Neural progenitor cell (in vitro differentiated cells): ENCODE results near the gene MAGI1. TPM values are rescaled to one million over a fixed set of nuclear protein-coding genes. Genes with fewer than 3 reads are reported as not detected.

Experiments used
- DNase-seq: peaks from one replicate; pipeline ENCODE4 v3.0.0-alpha.2; 2016; ENCODE audit warnings: low spot score
- H2AFZ ChIP-seq: fragments of 200-600 bp; sonication (generic); replicated peaks from 2 replicates; pipeline ENCODE4 v1.6.1; 2016; ENCODE audit warnings: antibody characterized with exemption
- H3F3A ChIP-seq: fragments of 200-600 bp; sonication (generic); 2 replicates; pipeline ENCODE4 v1.6.1; 2016; ENCODE audit warnings: antibody characterized with exemption, low read depth
- H3K27ac ChIP-seq: fragments of 200-600 bp; sonication (generic); 2 replicates; pipeline ENCODE4 v1.5.1; 2016; ENCODE audit warnings: mild to moderate bottlenecking
- H3K27me3 ChIP-seq: fragments of 200-600 bp; sonication (generic); 2 replicates; pipeline ENCODE4 v1.6.1; 2016; ENCODE audit warnings: mild to moderate bottlenecking, moderate library complexity
- H3K36me3 ChIP-seq: fragments of 200-600 bp; sonication (generic); 2 replicates; pipeline ENCODE4 v1.5.1; 2016
- H3K4me1 ChIP-seq: fragments of 200-600 bp; sonication (generic); 2 replicates; pipeline ENCODE4 v1.6.1; 2016; ENCODE audit warnings: mixed run types
- H3K4me2 ChIP-seq: fragments of 200-600 bp; sonication (generic); 2 replicates; pipeline ENCODE4 v1.6.1; 2016
- H3K4me3 ChIP-seq: fragments of 200-600 bp; sonication (generic); 2 replicates; pipeline ENCODE4 v1.5.1; 2016
- H3K79me2 ChIP-seq: fragments of 200-600 bp; sonication (generic); 2 replicates; pipeline ENCODE4 v1.6.1; 2016; ENCODE audit warnings: low read depth
- H3K9ac ChIP-seq: fragments of 200-600 bp; sonication (generic); 2 replicates; pipeline ENCODE4 v1.6.1; 2016
- H3K9me3 ChIP-seq: fragments of 200-600 bp; sonication (generic); 2 replicates; pipeline ENCODE4 v1.5.1; 2016; ENCODE audit warnings: low read depth
- H4K20me1 ChIP-seq: fragments of 200-600 bp; sonication (generic); 2 replicates; pipeline ENCODE4 v1.6.1; 2016; ENCODE audit warnings: low read depth
- H3K27ac Mint-ChIP-seq: 3 replicates; pipeline ENCODE4 v1.8.0; 2021; ENCODE audit warnings: mixed read lengths
- H3K27me3 Mint-ChIP-seq: 2 replicates; pipeline ENCODE4 v1.8.0; 2022; ENCODE audit warnings: low read depth, mild to moderate bottlenecking, inconsistent platforms, moderate library complexity, mixed read lengths; ENCODE audit not compliant: insufficient read depth
- H3K36me3 Mint-ChIP-seq: 3 replicates; pipeline ENCODE4 v1.8.0; 2021; ENCODE audit warnings: mixed read lengths
- H3K4me1 Mint-ChIP-seq: 3 replicates; pipeline ENCODE4 v1.8.0; 2021; ENCODE audit warnings: mixed read lengths
- H3K4me3 Mint-ChIP-seq: 3 replicates; pipeline ENCODE4 v1.8.0; 2021; ENCODE audit warnings: mild to moderate bottlenecking, moderate library complexity, mixed read lengths
- H3K9me3 Mint-ChIP-seq: 3 replicates; pipeline ENCODE4 v1.8.0; 2020; ENCODE audit warnings: mixed read lengths
- EZH2 ChIP-seq: fragments of 200-600 bp; sonication (generic); IDR thresholded peaks from 2 replicates; pipeline ENCODE4 v1.6.1; 2017; ENCODE audit warnings: antibody characterized with exemption, mild to moderate bottlenecking, moderate library complexity
- EZH2phosphoT487 ChIP-seq: fragments of 200-600 bp; sonication (generic); IDR thresholded peaks from 2 replicates; pipeline ENCODE4 v1.6.1; 2017; ENCODE audit warnings: antibody characterized with exemption
- total RNA-seq: library from RNA; depleted of rRNA; stranded (reverse); fragments of >200 nt; gene quantifications from 2 replicates; pipeline ENCODE4 v1.2.3, GENCODE V29; 2015; ENCODE audit warnings: low replicate concordance
- TF ChIP-seq, protein P1 (sequence below): fragments of 200-600 bp; sonication (generic); IDR thresholded peaks from 2 replicates; pipeline ENCODE4 v1.5.1; 2017; ENCODE audit warnings: antibody characterized with exemption, mild to moderate bottlenecking

Gene MAGI1
- total RNA-seq, 1 donor from 2014 or later, result 40.6 TPM

GRCh38 chr3:66004244-66004643 lies 34.5 kb downstream of the MAGI1 start:
- no peak for DNase-seq
- Mint-ChIP-seq H3K4me3 (no peak overlapping the region), H3K27ac (no peak overlapping the region), H3K36me3 (peaks cover 1% of the 10 kb centered on the region), H3K9me3 (no peaks in the 10 kb centered on the region), H3K27me3 (no peaks in the 10 kb centered on the region), H3K4me1 (no peaks in the 10 kb centered on the region)
- Histone ChIP-seq H3K27me3 (no peaks in the 10 kb centered on the region), H3K36me3 (no peaks in the 10 kb centered on the region), H3K9me3 (no peaks in the 10 kb centered on the region), H3K4me1 (peaks cover 10% of the 10 kb centered on the region), H3K9ac (no peak overlapping the region), H3K4me2 (no peak overlapping the region), H2AFZ (no peak overlapping the region), H3K79me2 (peaks cover 62% of the 10 kb centered on the region), H3F3A (no peaks in the 10 kb centered on the region), H3K27ac (no peak overlapping the region), H3K4me3 (no peak overlapping the region), H4K20me1 (peaks cover 5% of the 10 kb centered on the region)
- TF ChIP-seq EZH2 (no peak), EZH2phosphoT487 (no peak)
- TF ChIP-seq, protein P1, sequence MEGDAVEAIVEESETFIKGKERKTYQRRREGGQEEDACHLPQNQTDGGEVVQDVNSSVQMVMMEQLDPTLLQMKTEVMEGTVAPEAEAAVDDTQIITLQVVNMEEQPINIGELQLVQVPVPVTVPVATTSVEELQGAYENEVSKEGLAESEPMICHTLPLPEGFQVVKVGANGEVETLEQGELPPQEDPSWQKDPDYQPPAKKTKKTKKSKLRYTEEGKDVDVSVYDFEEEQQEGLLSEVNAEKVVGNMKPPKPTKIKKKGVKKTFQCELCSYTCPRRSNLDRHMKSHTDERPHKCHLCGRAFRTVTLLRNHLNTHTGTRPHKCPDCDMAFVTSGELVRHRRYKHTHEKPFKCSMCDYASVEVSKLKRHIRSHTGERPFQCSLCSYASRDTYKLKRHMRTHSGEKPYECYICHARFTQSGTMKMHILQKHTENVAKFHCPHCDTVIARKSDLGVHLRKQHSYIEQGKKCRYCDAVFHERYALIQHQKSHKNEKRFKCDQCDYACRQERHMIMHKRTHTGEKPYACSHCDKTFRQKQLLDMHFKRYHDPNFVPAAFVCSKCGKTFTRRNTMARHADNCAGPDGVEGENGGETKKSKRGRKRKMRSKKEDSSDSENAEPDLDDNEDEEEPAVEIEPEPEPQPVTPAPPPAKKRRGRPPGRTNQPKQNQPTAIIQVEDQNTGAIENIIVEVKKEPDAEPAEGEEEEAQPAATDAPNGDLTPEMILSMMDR, result no peak

DNA sequence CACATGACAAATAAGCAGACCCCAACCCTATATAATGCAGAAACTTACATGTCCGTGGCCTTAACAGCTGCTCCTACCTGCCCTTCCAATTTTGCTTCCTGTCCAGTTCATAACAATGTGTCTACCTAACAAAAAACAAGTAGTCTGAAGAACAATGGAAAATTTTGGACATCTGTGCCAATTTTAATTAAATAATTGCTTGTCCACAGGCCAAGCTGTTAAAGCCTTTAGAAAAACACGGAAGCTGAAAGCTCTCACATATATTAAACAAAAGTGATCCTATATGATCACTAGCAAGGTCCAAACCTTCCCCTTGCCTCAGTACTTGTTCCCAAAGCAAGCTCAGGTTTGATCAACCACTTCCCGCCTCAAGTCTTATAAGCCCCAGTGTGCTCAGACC lies 37.1 kb downstream of the MAGI1 start:
- H3K27ac ChIP-seq, result no peak overlapping the region
- peaks cover 50% of the 10 kb centered on the region for H3K79me2 ChIP-seq

DNA sequence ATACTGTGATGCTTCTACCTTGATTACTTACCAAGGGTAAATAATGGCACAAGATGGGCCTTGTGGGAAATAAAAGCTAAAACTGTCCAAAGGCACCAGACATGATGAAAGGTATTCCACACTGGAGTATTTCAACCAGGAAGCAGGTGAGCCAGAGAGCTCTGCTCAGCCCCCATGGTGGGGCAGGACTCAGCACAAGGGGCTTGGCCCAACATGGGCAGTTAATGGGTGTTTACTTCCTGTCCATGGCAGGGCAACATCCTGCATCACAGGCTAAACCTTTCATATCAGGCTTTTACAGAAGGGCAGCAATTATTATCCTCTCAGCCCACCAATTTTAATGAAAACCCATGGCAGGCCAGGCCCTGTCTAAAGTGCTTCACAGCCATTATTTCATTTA lies 38.2 kb downstream of the MAGI1 start:
- Histone ChIP-seq H2AFZ (no peak overlapping the region), H3K36me3 (no peaks in the 10 kb centered on the region), H3K4me1 (peaks cover 6% of the 10 kb centered on the region), H4K20me1 (peaks cover 17% of the 10 kb centered on the region), H3K4me2 (no peak overlapping the region), H3K4me3 (no peak overlapping the region), H3K27ac (no peak overlapping the region), H3K9me3 (no peaks in the 10 kb centered on the region), H3K79me2 (peaks cover 54% of the 10 kb centered on the region), H3F3A (no peaks in the 10 kb centered on the region), H3K27me3 (no peaks in the 10 kb centered on the region), H3K9ac (no peak overlapping the region)
- no peak for DNase-seq
- Mint-ChIP-seq H3K4me1 (peaks cover 4% of the 10 kb centered on the region), H3K36me3 (no peaks in the 10 kb centered on the region), H3K27me3 (no peaks in the 10 kb centered on the region), H3K4me3 (no peak overlapping the region), H3K9me3 (no peaks in the 10 kb centered on the region), H3K27ac (no peak overlapping the region)
- TF ChIP-seq EZH2phosphoT487 (no peak), EZH2 (no peak)
- TF ChIP-seq, protein P1, result no peak

More for the DNA sequence above, 37.1 kb downstream of the MAGI1 start:
- Mint-ChIP-seq H3K27ac (no peak overlapping the region), H3K27me3 (no peaks in the 10 kb centered on the region), H3K36me3 (peaks cover 1% of the 10 kb centered on the region), H3K9me3 (no peaks in the 10 kb centered on the region), H3K4me1 (peaks cover 2% of the 10 kb centered on the region), H3K4me3 (no peak overlapping the region)
- peaks cover 6% of the 10 kb centered on the region for H3K4me1 ChIP-seq
- no peaks in the 10 kb centered on the region for H3K9me3 ChIP-seq
- no peaks in the 10 kb centered on the region for H3K36me3 ChIP-seq
- no peaks in the 10 kb centered on the region for H3F3A ChIP-seq
- H3K27me3 ChIP-seq, result no peaks in the 10 kb centered on the region
- TF ChIP-seq EZH2phosphoT487, result no peak
- TF ChIP-seq, protein P1, result no peak
- no peak for TF ChIP-seq EZH2
- peaks cover 7% of the 10 kb centered on the region for H4K20me1 ChIP-seq
- H3K9ac ChIP-seq, result no peak overlapping the region
- DNase-seq, result no peak
- no peak overlapping the region for H2AFZ ChIP-seq
- no peak overlapping the region for H3K4me3 ChIP-seq
- no peak overlapping the region for H3K4me2 ChIP-seq
